ENCODE data around the gene TPCN2. TPM values are rescaled to one million over a fixed set of nuclear protein-coding genes. Genes with fewer than 3 reads are reported as not detected.

Gene TPCN2
- polyA plus RNA-seq, 1 donor from 2014 or later = 14.2 TPM

DNA sequence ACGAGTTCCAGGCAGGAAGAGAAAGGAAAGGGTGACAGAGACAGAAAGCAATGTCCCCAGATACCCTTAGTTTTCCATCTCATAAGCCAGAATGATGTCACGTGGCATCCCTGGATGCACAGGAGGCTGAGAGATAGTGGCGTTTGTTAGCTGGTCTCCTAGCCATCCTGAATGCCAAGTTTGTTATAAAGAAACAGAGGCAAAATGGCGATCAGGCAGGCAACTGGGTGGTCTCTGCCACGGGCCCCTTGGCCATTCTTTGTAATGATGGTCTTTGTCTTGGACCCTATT, 112.3 kb downstream of the TPCN2 start:
- Histone ChIP-seq H3K4me3 (ENCODE audit: low read length) (no peak overlapping the region), H3K36me3 (ENCODE audit: insufficient read depth, low read length) (no peaks in the 10 kb centered on the region), H3K79me2 (replicated peaks; ENCODE audit: insufficient read depth, low read length) (no peaks in the 10 kb centered on the region), H3K4me2 (ENCODE audit: low read length) (no peak overlapping the region), H2AFZ (ENCODE audit: low read depth, low read length) (no peak overlapping the region), H4K20me1 (ENCODE audit: insufficient read depth) (no peaks in the 10 kb centered on the region), H3K9ac (ENCODE audit: low read length) (no peak overlapping the region), H3K27me3 (ENCODE audit: insufficient read depth, low read depth, low read length) (no peaks in the 10 kb centered on the region), H3K9me2 (ENCODE audit: insufficient read depth, low read length) (no peaks in the 10 kb centered on the region), H3K27ac (ENCODE audit: low read length) (no peak overlapping the region), H3K9me3 (ENCODE audit: low read length) (no peaks in the 10 kb centered on the region), H3F3A (ENCODE audit: insufficient read depth, low read length, poor library complexity, severe bottlenecking) (no peaks in the 10 kb centered on the region)
- TF ChIP-seq TAF1 (IDR thresholded peaks at IDR 0.05; ENCODE audit: low read depth) (no peak), EZH2 (IDR thresholded peaks at IDR 0.05; ENCODE audit: borderline replicate concordance, insufficient read depth, low read length, poor library complexity, severe bottlenecking) (no peak), SMC3 (conservative IDR thresholded peaks at IDR 0.05; ENCODE audit: poor library complexity) (no peak), MXI1 (conservative IDR thresholded peaks at IDR 0.05; ENCODE audit: poor library complexity, severe bottlenecking) (no peak), POLR2AphosphoS5 (IDR thresholded peaks at IDR 0.05) (no peak), RAD21 (conservative IDR thresholded peaks at IDR 0.05) (no peak), EP300 (conservative IDR thresholded peaks at IDR 0.05; ENCODE audit: poor library complexity, severe bottlenecking) (no peak)
- TF ChIP-seq, protein P1, sequence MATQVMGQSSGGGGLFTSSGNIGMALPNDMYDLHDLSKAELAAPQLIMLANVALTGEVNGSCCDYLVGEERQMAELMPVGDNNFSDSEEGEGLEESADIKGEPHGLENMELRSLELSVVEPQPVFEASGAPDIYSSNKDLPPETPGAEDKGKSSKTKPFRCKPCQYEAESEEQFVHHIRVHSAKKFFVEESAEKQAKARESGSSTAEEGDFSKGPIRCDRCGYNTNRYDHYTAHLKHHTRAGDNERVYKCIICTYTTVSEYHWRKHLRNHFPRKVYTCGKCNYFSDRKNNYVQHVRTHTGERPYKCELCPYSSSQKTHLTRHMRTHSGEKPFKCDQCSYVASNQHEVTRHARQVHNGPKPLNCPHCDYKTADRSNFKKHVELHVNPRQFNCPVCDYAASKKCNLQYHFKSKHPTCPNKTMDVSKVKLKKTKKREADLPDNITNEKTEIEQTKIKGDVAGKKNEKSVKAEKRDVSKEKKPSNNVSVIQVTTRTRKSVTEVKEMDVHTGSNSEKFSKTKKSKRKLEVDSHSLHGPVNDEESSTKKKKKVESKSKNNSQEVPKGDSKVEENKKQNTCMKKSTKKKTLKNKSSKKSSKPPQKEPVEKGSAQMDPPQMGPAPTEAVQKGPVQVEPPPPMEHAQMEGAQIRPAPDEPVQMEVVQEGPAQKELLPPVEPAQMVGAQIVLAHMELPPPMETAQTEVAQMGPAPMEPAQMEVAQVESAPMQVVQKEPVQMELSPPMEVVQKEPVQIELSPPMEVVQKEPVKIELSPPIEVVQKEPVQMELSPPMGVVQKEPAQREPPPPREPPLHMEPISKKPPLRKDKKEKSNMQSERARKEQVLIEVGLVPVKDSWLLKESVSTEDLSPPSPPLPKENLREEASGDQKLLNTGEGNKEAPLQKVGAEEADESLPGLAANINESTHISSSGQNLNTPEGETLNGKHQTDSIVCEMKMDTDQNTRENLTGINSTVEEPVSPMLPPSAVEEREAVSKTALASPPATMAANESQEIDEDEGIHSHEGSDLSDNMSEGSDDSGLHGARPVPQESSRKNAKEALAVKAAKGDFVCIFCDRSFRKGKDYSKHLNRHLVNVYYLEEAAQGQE (IDR thresholded peaks at IDR 0.05; ENCODE audit: borderline replicate concordance) = no peak
- TF ChIP-seq, protein P2, sequence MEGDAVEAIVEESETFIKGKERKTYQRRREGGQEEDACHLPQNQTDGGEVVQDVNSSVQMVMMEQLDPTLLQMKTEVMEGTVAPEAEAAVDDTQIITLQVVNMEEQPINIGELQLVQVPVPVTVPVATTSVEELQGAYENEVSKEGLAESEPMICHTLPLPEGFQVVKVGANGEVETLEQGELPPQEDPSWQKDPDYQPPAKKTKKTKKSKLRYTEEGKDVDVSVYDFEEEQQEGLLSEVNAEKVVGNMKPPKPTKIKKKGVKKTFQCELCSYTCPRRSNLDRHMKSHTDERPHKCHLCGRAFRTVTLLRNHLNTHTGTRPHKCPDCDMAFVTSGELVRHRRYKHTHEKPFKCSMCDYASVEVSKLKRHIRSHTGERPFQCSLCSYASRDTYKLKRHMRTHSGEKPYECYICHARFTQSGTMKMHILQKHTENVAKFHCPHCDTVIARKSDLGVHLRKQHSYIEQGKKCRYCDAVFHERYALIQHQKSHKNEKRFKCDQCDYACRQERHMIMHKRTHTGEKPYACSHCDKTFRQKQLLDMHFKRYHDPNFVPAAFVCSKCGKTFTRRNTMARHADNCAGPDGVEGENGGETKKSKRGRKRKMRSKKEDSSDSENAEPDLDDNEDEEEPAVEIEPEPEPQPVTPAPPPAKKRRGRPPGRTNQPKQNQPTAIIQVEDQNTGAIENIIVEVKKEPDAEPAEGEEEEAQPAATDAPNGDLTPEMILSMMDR (IDR thresholded peaks at IDR 0.05; ENCODE audit: poor library complexity, severe bottlenecking) = no peak

DNA sequence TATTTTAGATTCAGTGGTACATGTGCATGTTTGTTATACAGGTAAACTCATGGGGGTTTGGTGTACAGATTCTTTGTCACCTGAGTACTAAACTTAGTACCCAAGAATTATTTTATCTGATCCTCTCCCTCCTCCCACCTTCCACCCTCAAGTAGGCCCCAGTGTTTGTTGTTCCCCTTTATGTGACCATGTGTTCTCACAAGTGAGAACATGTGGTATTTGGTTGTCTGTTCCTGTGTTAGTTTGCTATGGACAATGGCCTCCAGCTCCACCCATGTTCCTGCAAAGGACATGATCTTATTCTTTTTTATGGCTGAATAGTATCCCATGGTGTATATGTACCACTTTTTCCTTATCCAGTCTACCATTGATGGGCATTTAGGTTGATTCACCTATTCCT, 113.8 kb downstream of the TPCN2 start:
- no peak overlapping the region for H3K9ac ChIP-seq (ENCODE audit: low read length)
- no peak for TF ChIP-seq EZH2 (IDR thresholded peaks at IDR 0.05; ENCODE audit: borderline replicate concordance, insufficient read depth, low read length, poor library complexity, severe bottlenecking)
- TF ChIP-seq TAF1 (IDR thresholded peaks at IDR 0.05; ENCODE audit: low read depth) = no peak
- TF ChIP-seq MXI1 (conservative IDR thresholded peaks at IDR 0.05; ENCODE audit: poor library complexity, severe bottlenecking) = no peak
- TF ChIP-seq, protein P1 (IDR thresholded peaks at IDR 0.05; ENCODE audit: borderline replicate concordance) = no peak
- no peak for TF ChIP-seq SMC3 (conservative IDR thresholded peaks at IDR 0.05; ENCODE audit: poor library complexity)
- TF ChIP-seq, protein P2 (IDR thresholded peaks at IDR 0.05; ENCODE audit: poor library complexity, severe bottlenecking) = no peak
- TF ChIP-seq RAD21 (conservative IDR thresholded peaks at IDR 0.05) = no peak
- TF ChIP-seq EP300 (conservative IDR thresholded peaks at IDR 0.05; ENCODE audit: poor library complexity, severe bottlenecking) = no peak
- no peak for TF ChIP-seq POLR2AphosphoS5 (IDR thresholded peaks at IDR 0.05)
- H3F3A ChIP-seq (ENCODE audit: insufficient read depth, low read length, poor library complexity, severe bottlenecking) = no peaks in the 10 kb centered on the region
- H3K4me2 ChIP-seq (ENCODE audit: low read length) = no peak overlapping the region
- no peaks in the 10 kb centered on the region for H3K9me3 ChIP-seq (ENCODE audit: low read length)
- H3K27ac ChIP-seq (ENCODE audit: low read length) = no peak overlapping the region
- no peaks in the 10 kb centered on the region for H4K20me1 ChIP-seq (ENCODE audit: insufficient read depth)
- no peak overlapping the region for H2AFZ ChIP-seq (ENCODE audit: low read depth, low read length)
- no peaks in the 10 kb centered on the region for H3K36me3 ChIP-seq (ENCODE audit: insufficient read depth, low read length)
- no peak overlapping the region for H3K4me3 ChIP-seq (ENCODE audit: low read length)
- H3K79me2 ChIP-seq (replicated peaks; ENCODE audit: insufficient read depth, low read length) = no peaks in the 10 kb centered on the region
- H3K9me2 ChIP-seq (ENCODE audit: insufficient read depth, low read length) = no peaks in the 10 kb centered on the region
- H3K27me3 ChIP-seq (ENCODE audit: insufficient read depth, low read depth, low read length) = no peaks in the 10 kb centered on the region

All from neural cell (in vitro differentiated cells).